Right atrium auricular region (tissue), 2 donors: ENCODE measurements around the gene ESPNL. TPM values are rescaled to one million over a fixed set of nuclear protein-coding genes. Genes with fewer than 3 reads are reported as not detected.
A peak's percentile ranks its signal among the peaks of the same experiment; 100 is the strongest.

Experiments used
- DNase-seq: peaks from one replicate; pipeline ENCODE4 v3.0.0-alpha.2; 2019; ENCODE audit warnings: low spot score
- H3K27ac ChIP-seq, 2 donors: fragments of 200-600 bp; sonication (generic); 1 replicate in 1 of 2; 2 replicates in 1 of 2; pipeline ENCODE4 v1.5.1; 2016 to 2019
- H3K27me3 ChIP-seq, 2 donors: fragments of 200-600 bp; sonication (generic); one replicate each; pipeline versions ENCODE4 v1.5.1 to v1.6.0; 2017 to 2019
- H3K36me3 ChIP-seq: fragments of 200-600 bp; sonication (generic); one replicate; pipeline ENCODE4 v1.5.1; 2016
- H3K4me1 ChIP-seq, 2 donors: fragments of 200-600 bp; sonication (generic); one replicate each; pipeline versions ENCODE4 v1.5.1 to v1.6.0; 2017 to 2019
- H3K4me3 ChIP-seq, 2 donors: fragments of 200-600 bp; sonication (generic); 1 replicate in 1 of 2; 2 replicates in 1 of 2; pipeline ENCODE4 v1.5.1; 2017 to 2019; ENCODE audit warnings: mild to moderate bottlenecking in 1 of 2, moderate library complexity in 1 of 2
- H3K9me3 ChIP-seq, 2 donors: fragments of 200-600 bp; sonication (generic); one replicate each; pipeline ENCODE4 v1.5.1; 2019
- total RNA-seq, 2 donors: library from RNA; depleted of rRNA; stranded (reverse); fragments of >200 nt; gene quantifications; one replicate each; pipeline ENCODE4 v1.1.0, GENCODE V29; 2016
- TF ChIP-seq, protein P1 (sequence below), 2 donors: fragments of 200-600 bp; sonication (generic); IDR thresholded peaks; one replicate each; pipeline ENCODE4 v1.5.1; 2019; ENCODE audit warnings: antibody characterized with exemption in 2 of 2

ESPNL gene
- total RNA-seq, 2 donors from 2014 or later: 0.26 to 2.0 TPM

DNA sequence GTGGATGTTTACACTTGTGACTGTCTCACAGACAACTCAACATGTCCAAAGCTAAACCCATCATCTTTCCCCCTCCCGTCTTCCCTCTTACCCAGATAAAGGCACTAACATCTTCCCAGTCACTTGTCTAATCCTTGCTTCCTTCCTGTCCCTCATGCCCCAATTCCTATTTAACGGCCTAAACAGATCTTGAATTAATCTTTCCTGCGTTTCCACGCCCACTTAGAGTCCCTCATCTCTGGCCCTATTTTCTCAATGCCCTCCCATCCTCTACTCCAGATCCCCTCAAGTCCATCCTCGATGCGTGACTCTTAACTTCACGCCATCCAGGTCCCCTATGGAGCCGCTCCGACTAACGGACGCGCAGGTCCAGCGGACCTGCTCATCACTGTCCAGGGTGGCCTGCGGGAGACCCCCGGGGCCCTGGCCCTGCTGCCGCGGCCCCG, 40.0 kb upstream of the ESPNL start:
- peak; percentile 30 for DNase-seq
- Histone ChIP-seq H3K4me3 (peak overlapping the region; percentile 91 to 92), H3K4me1 (peaks cover 0 to 21% of the 10 kb centered on the region in 2 donors), H3K36me3 (no peaks in the 10 kb centered on the region), H3K27ac (peak overlapping the region; percentile 92 to 93), H3K27me3 (no peaks in the 10 kb centered on the region), H3K9me3 (no peaks in the 10 kb centered on the region)
- TF ChIP-seq, protein P1, sequence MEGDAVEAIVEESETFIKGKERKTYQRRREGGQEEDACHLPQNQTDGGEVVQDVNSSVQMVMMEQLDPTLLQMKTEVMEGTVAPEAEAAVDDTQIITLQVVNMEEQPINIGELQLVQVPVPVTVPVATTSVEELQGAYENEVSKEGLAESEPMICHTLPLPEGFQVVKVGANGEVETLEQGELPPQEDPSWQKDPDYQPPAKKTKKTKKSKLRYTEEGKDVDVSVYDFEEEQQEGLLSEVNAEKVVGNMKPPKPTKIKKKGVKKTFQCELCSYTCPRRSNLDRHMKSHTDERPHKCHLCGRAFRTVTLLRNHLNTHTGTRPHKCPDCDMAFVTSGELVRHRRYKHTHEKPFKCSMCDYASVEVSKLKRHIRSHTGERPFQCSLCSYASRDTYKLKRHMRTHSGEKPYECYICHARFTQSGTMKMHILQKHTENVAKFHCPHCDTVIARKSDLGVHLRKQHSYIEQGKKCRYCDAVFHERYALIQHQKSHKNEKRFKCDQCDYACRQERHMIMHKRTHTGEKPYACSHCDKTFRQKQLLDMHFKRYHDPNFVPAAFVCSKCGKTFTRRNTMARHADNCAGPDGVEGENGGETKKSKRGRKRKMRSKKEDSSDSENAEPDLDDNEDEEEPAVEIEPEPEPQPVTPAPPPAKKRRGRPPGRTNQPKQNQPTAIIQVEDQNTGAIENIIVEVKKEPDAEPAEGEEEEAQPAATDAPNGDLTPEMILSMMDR (IDR thresholded peaks at IDR 0.05): no peak

DNA sequence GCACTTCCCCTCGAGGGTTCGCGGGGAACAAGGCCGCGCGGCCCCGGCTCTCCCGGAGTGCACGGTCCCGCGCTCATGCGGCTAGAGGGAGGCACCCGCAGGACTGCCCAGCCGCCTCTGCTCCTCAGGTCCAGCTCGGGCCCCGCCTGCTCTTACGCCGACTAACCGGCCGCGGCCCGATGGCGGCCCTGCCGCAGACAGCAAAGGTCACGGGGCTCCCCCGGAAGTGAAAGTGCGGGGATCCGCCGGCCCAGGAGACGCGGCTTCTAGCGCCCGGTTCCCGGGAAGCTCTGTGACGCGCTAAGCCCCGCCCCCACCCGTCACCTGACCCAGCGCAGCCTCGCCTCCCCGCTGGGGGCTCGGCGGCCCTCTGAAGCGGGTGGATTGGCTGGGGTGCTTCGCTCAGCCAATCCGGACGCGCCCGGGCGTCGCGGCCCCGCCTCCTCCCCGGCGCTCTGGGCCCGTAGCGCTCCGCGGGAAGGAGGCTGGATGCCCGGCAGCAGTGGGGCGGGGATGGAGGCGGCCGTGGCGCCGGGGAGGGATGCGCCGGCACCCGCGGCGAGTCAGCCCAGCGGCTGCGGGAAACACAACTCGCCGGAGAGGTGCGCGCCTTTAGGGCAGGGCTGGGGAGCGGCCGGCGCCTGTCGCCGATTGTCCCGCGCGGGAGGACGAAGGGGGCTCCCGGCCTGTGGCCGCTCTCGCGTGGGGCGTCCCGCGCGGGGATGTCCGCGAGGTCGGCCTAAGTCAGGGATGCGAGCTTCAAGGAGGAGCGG, 39.4 kb upstream of the ESPNL start, which contains the start of gene SCLY:
TSS of gene SCLY (plus strand) at position 460 of the 773 bp plus-strand sequence. CDS start at position 514, 54 bp downstream.
- H3K27me3 ChIP-seq: no peaks in the 10 kb centered on the region
- TF ChIP-seq, protein P1 (IDR thresholded peaks at IDR 0.05): no peak
- H3K36me3 ChIP-seq: no peaks in the 10 kb centered on the region
- peaks cover 0 to 21% of the 10 kb centered on the region in 2 donors for H3K4me1 ChIP-seq
- peak within 1 kb of the TSS; percentile 91 to 92 for H3K4me3 ChIP-seq
- peak within 1 kb of the TSS; percentile 92 to 93 for H3K27ac ChIP-seq
- peak; percentile 97 for DNase-seq
- no peaks in the 10 kb centered on the region for H3K9me3 ChIP-seq

- TF ChIP-seq, protein P1 (IDR thresholded peaks at IDR 0.05): no peak
- DNase-seq: peak; percentile 60
- H3K36me3 ChIP-seq: no peaks in the 10 kb centered on the region
- peaks cover 0 to 21% of the 10 kb centered on the region in 2 donors for H3K4me1 ChIP-seq
- H3K27ac ChIP-seq: peak overlapping the region; percentile 76 to 93
- peak overlapping the region; percentile 75 to 91 for H3K4me3 ChIP-seq
- H3K9me3 ChIP-seq: no peaks in the 10 kb centered on the region
- no peaks in the 10 kb centered on the region for H3K27me3 ChIP-seq
Measured at GRCh38 chr2:238061315-238062202, 38.6 kb upstream of the ESPNL start.

DNA sequence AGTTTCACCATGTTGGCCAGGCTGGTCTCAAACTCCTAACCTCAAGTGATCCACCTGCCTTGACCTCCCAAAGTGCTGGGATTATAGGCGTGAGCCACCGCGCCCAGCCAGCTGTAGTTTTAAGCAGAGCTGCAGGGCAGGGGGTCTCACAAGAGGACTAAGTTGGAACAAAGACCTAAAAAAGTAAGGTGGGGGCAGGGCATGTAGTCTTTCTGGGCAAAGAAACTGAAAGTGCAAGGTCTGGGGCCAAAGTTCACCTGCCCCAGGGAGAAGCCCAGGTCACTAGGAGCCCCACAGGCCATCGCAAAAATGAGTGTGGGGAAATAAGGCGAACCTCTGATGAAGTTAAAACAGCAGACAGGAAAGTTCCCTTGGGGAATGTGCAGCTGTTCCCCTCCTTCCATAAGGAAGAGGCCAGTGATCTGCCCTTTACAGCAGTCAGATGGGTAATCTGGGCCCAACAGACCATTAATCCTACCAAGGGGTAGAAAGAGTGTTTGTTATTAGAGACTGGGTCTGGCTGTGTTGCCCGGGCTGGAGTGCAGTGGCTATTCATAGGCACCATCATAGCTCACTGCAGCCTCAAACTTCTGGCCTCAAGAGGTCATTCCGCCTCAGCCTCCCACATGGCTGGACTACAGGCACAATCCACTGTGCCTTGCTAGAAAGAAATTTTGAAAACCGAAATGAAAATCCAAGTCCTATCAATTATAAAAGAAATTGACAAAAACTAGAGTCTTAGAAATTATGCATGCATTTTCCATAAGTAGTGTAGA, 36.5 kb upstream of the ESPNL start:
- TF ChIP-seq, protein P1 (IDR thresholded peaks at IDR 0.05): no peak
- no peaks in the 10 kb centered on the region for H3K27me3 ChIP-seq
- peaks cover 0 to 17% of the 10 kb centered on the region in 2 donors for H3K4me1 ChIP-seq
- no peak overlapping the region for H3K4me3 ChIP-seq
- H3K36me3 ChIP-seq: peaks cover 5% of the 10 kb centered on the region
- H3K27ac ChIP-seq: no peak overlapping the region
- H3K9me3 ChIP-seq: no peaks in the 10 kb centered on the region
- peak; percentile 18 for DNase-seq

GRCh38 chr2:238064376-238064775, 35.8 kb upstream of the ESPNL start:
- Histone ChIP-seq H3K9me3 (no peaks in the 10 kb centered on the region), H3K4me1 (peaks cover 0 to 17% of the 10 kb centered on the region in 2 donors), H3K27ac (no peak overlapping the region), H3K4me3 (no peak overlapping the region), H3K27me3 (no peaks in the 10 kb centered on the region), H3K36me3 (peaks cover 13% of the 10 kb centered on the region)
- TF ChIP-seq, protein P1 (IDR thresholded peaks at IDR 0.05): no peak
- DNase-seq: peak; percentile 42
